Ectodermal cell (in vitro differentiated cells): ENCODE results near the gene SKA2. TPM values are rescaled to one million over a fixed set of nuclear protein-coding genes. Genes with fewer than 3 reads are reported as not detected.
"Not testable (repeated sequence)": the region's sequence is repeated elsewhere in the genome, so short reads cannot be mapped to it uniquely, and the experiment has no call there.

Source experiments
- H3K27ac ChIP-seq: 2 replicates; pipeline ENCODE4 v1.7.0; 2013; ENCODE audit warnings: mild to moderate bottlenecking, low read depth, low read length; ENCODE audit not compliant: insufficient read depth, poor library complexity, severe bottlenecking
- H3K27me3 ChIP-seq: 2 replicates; pipeline ENCODE4 v1.7.0; 2013; ENCODE audit warnings: mild to moderate bottlenecking, low read length; ENCODE audit not compliant: insufficient read depth, control insufficient read depth, poor library complexity, severe bottlenecking
- H3K36me3 ChIP-seq: one replicate; pipeline ENCODE4 v1.7.0; 2013; ENCODE audit warnings: low read length; ENCODE audit not compliant: control insufficient read depth, insufficient read depth
- H3K4me1 ChIP-seq: one replicate; pipeline ENCODE4 v1.7.0; 2013; ENCODE audit warnings: low read length; ENCODE audit not compliant: control insufficient read depth, insufficient read depth
- H3K4me3 ChIP-seq: 2 replicates; pipeline ENCODE4 v1.7.0; 2013; ENCODE audit warnings: low read depth, low read length, control low read depth; ENCODE audit not compliant: insufficient read depth
- H3K9me3 ChIP-seq: 2 replicates; pipeline ENCODE4 v1.7.0; 2013; ENCODE audit warnings: mild to moderate bottlenecking, low read length, moderate library complexity; ENCODE audit not compliant: control insufficient read depth
- WGBS, 2 experiments: methylation state at CpG; one replicate each; pipeline ENCODE4 v1.1.7; 2013; ENCODE audit warnings: missing lambda C conversion rate in 2 of 2; 5-methylcytosine and 5-hydroxymethylcytosine counted together
- polyA plus RNA-seq, 4 experiments: library from polyadenylated mRNA; stranded (reverse); fragments of 50-300 nt; gene quantifications; one replicate each; pipeline ENCODE4 v1.2.3, GENCODE V29; 2013

SKA2 gene, protein sequence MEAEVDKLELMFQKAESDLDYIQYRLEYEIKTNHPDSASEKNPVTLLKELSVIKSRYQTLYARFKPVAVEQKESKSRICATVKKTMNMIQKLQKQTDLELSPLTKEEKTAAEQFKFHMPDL
- 123 TPM for polyA plus RNA-seq (2013, experiment 1 of 4)
- polyA plus RNA-seq (2013, experiment 2 of 4) = 131 TPM
- 112 TPM for polyA plus RNA-seq (2013, experiment 3 of 4)
- polyA plus RNA-seq (2013, experiment 4 of 4) = 117 TPM

DNA sequence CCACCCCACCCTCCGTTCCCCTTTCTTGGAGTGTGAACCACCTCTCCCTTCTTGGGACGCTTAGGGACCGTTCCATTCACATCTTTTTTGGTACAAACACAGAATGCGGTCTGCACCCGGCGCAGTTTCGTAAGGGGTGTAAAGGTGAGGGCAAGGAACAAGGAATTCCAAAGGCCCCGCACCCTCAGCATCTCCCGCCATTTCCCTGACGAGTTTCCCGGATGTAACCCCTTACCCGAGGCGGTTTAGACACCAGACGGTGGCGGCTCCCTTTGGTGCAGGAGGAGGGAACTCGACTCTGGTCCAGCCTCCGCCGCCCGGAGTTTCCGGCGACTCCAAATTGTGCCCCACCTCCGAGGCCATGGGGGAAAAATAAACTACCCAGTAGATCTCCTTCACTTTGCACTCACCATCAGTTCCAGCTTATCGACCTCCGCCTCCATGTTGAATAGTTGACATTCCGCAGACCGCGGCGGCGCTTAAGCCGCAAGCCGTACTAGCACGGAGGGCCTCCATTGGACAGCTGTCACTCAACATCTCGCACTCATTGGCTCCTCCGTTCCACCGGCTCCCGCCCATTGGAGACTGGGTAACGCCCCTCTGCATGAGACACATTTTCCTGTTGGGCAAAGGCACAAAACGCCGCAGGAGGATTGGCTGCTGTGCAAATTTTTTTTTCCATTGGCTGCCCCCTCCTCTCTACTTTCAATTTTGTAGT is at the start of gene SKA2:
TSS of gene SKA2 (minus strand) at position 466 of the 718 bp plus-strand sequence. CDS start at position 443, 23 bp downstream.
- Histone ChIP-seq H3K4me1 (peaks cover 11% of the 10 kb centered on the region), H3K27me3 (no peaks in the 10 kb centered on the region), H3K4me3 (peak within 1 kb of the TSS; percentile 70), H3K36me3 (no peaks in the 10 kb centered on the region), H3K9me3 (no peaks in the 10 kb centered on the region), H3K27ac (peak within 1 kb of the TSS; percentile 99)
- WGBS, 2 experiments = 0% methylated on average over 39 of the region's 39 CpGs

DNA sequence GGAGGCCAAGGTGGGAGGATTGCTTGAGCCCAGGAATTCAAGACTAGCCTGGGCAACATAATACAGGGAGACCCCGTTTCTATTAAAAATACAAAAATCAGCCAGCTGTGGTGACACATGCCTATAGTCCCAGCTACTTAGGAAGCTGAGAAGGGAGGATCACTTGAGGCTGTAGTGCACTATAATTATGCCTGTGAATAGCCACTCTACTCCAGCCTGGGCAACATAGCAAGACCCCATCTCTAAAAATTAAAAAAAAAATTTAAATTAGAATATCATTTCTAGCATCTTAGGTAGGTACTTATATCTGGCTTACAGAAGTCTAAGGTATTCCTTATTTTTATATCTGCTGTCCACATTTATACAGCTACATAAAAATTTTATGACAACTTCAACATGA is 47.3 kb upstream of the SKA2 start:
- Histone ChIP-seq H3K36me3 (peaks cover 23% of the 10 kb centered on the region), H3K27ac (no peak overlapping the region), H3K4me3 (no peak overlapping the region), H3K4me1 (no peaks in the 10 kb centered on the region), H3K9me3 (no peaks in the 10 kb centered on the region), H3K27me3 (no peaks in the 10 kb centered on the region)
- 88 to 100% methylated on average over 1 of the region's 1 CpG for WGBS, 2 experiments

DNA sequence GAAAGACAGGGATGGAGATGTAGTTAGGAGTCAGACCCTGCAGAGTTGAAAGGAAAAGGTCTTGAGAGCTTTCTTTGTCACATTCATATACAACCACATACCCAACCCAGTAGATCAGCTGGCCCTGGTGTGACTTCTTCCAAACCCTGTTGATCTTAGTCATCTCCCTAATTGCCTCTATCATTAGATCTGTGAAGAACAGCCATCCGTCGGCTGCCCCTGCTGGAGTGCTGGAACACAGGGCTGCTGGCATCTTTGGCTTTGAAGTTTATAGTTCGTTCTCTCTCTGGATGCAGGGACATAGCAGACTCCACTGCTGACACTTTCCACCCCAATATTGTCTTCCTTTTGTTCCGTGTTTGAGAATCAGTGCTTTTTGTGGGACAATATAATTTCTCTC is 44.4 kb upstream of the SKA2 start:
- H3K27ac ChIP-seq = no peak overlapping the region
- no peaks in the 10 kb centered on the region for H3K9me3 ChIP-seq
- 95 to 99% methylated on average over 4 of the region's 4 CpGs for WGBS, 2 experiments
- H3K4me3 ChIP-seq = no peak overlapping the region
- no peaks in the 10 kb centered on the region for H3K4me1 ChIP-seq
- no peaks in the 10 kb centered on the region for H3K27me3 ChIP-seq
- H3K36me3 ChIP-seq = peaks cover 41% of the 10 kb centered on the region

DNA sequence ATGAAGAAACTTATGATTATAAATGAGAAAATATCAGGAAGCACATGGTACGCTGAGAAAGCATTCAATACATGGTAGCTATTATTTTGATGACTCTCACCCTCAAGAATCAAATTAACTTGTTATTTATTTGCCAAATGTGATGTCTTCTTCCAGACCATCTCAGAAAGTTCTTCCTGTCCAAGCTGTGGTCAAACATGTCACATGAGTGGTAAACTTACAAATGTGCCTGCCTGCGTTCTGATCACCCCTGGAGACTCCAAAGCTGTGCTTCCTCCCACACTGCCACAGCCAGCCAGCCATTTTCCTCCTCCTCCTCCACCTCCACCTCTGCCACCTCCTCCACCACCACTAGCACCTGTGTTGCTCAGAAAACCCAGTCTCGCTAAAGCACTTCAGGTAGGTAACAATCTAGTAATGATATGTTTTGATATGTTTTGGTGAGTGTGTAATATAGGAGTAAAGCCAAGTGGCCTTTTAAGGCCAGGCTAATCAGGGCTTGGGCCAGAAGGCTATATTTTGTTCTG is 38.4 kb upstream of the SKA2 start:
- no peak overlapping the region for H3K4me3 ChIP-seq
- H3K9me3 ChIP-seq = no peaks in the 10 kb centered on the region
- peaks cover 61% of the 10 kb centered on the region for H3K36me3 ChIP-seq
- H3K27me3 ChIP-seq = no peaks in the 10 kb centered on the region
- H3K4me1 ChIP-seq = no peaks in the 10 kb centered on the region
- H3K27ac ChIP-seq = no peak overlapping the region
- 96 to 100% methylated on average over 2 to 3 of the region's 3 CpGs for WGBS, 2 experiments

DNA sequence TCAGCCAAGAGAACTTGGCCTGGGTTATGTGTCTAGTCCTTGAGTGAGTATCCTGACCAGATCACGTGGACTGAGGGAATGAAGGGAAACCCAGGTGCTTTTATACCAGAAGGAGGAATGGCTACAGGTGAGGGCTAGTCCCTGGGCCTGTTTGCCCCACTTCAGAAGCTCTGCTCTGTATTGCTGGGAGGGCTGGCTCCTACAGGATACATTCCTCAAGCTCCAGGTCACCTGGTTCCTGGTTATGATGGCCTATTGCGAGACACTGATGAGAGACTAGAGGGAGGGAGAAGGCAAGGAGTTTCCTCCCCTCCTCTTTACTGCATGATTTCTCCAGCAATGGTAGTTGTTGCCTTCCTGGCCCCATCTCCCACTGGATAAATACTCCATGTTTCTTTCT is 35.8 kb upstream of the SKA2 start:
- Histone ChIP-seq H3K4me1 (no peaks in the 10 kb centered on the region), H3K27ac (no peak overlapping the region), H3K27me3 (no peaks in the 10 kb centered on the region), H3K36me3 (peaks cover 56% of the 10 kb centered on the region), H3K9me3 (no peaks in the 10 kb centered on the region), H3K4me3 (no peak overlapping the region)
- WGBS, 2 experiments = 91 to 96% methylated on average over 2 of the region's 2 CpGs

DNA sequence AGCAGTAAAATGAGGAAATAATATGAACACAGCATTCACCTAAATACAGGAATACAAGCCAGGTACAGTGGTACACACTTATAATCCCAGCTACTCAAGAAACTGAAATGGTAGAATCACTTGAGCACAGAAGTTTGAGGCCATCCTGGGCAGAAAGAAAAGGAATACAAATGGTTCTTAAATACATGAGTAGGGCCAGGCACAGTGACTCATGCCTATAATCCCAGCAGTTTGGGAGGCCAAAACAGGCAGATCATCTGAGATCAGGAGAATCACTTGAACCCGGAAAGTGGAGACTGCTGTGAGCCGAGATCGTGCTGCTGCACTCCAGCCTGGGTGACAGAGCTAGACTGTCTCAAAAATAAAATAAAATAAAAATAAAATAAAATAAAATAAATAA is 31.9 kb upstream of the SKA2 start:
- WGBS, 2 experiments = 96 to 98% methylated on average over 3 of the region's 3 CpGs

DNA sequence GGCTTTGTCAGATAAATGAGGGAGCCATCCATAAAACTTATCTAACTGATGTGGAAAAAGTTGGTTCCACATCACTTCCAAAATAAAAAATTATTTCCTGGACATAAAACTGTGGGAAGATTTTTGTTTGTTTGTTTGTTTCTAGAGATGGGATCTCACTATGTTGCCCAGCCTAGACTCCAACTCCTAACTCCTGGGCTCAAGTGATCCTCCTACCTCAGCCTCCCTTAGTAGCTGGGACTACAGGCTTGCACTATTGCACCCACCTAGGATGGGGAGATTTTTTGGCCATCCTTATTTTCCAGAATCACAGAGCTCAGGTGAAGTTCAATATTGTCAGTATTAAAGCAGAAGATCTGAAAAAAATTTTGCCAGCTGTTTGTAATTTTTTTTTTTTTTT is 31.0 kb upstream of the SKA2 start:
- Histone ChIP-seq H3K9me3 (no peaks in the 10 kb centered on the region), H3K36me3 (peaks cover 23% of the 10 kb centered on the region), H3K27ac (no peak overlapping the region), H3K4me1 (no peaks in the 10 kb centered on the region), H3K27me3 (no peaks in the 10 kb centered on the region), H3K4me3 (no peak overlapping the region)

More for the DNA sequence above, 31.9 kb upstream of the SKA2 start:
- no peaks in the 10 kb centered on the region for H3K9me3 ChIP-seq
- no peaks in the 10 kb centered on the region for H3K4me1 ChIP-seq
- H3K27me3 ChIP-seq = no peaks in the 10 kb centered on the region
- no peak overlapping the region for H3K4me3 ChIP-seq
- H3K36me3 ChIP-seq = peaks cover 26% of the 10 kb centered on the region
- no peak overlapping the region for H3K27ac ChIP-seq

DNA sequence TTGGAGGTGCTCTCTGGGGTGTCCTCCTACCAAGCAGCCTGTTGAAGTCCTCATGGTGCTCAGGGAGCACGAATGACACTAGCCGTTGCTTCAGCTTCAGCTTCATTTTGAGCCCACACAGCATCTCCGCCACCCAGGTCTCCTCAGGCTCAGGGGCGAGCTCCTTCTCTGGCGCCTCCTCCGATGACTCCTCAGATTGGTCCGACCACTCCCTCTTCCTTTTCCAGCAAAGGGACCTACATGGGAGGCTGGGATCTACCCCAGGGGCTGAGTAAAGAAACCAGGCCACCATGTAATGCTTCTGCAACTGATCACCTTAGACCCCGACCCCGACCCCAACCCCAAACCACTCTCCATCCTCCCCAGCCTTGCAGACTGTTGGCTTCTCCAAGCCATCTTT is 26.5 kb upstream of the SKA2 start:
- Histone ChIP-seq H3K4me3 (no peak overlapping the region), H3K27ac (no peak overlapping the region), H3K27me3 (no peaks in the 10 kb centered on the region), H3K4me1 (no peaks in the 10 kb centered on the region), H3K9me3 (no peaks in the 10 kb centered on the region), H3K36me3 (peaks cover 4% of the 10 kb centered on the region)
- 96% methylated on average over 9 of the region's 9 CpGs for WGBS, 2 experiments

DNA sequence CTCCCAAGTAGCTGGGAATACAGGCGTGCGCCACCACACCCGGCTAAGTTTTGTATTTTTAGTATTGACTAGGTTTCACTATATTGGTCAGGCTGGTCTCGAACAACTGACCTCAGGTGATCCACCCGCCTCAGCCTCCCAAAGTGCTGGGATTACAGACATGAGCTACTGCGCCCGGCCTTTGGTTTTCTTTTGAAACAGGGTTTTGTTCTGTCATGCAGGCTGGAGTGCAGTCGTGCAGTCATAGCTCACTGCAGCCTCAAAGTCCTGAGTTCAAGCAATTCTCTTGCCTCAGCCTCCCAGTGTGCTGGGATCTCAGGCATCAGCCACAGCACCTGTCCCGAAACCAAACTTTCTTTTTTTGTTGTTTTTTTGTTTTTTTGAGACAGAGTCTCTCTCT is 25.6 kb upstream of the SKA2 start:
- no peak overlapping the region for H3K4me3 ChIP-seq
- WGBS, 2 experiments = 95 to 96% methylated on average over 9 of the region's 9 CpGs
- H3K27me3 ChIP-seq = no peaks in the 10 kb centered on the region
- no peaks in the 10 kb centered on the region for H3K4me1 ChIP-seq
- peaks cover under 1% of the 10 kb centered on the region for H3K36me3 ChIP-seq
- H3K27ac ChIP-seq = no peak overlapping the region
- H3K9me3 ChIP-seq = no peaks in the 10 kb centered on the region

DNA sequence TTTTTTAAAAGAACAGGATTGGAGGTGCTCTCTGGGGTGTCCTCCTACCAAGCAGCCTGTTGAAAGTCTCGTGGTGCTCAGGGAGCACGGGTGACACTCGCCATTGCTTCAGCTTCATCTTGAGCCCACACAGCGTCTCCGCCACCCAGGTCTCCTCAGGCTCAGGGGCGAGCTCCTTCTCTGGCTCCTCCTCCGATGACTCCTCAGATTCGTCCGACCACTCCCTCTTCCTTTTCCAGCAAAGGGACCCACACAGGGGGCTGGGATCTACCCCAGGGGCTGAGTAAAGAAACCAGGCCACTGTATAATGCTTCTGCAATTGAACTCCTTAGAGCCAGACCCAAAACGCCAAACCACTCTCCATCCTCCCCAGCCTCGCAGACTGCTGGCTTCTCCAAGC is 24.6 kb upstream of the SKA2 start:
- H3K27ac ChIP-seq, H3K9me3 ChIP-seq, H3K4me3 ChIP-seq, H3K36me3 ChIP-seq, H3K4me1 ChIP-seq, H3K27me3 ChIP-seq: not testable (repeated sequence)
- WGBS, 2 experiments = 88 to 89% methylated on average over 11 of the region's 11 CpGs
